CD4-positive, alpha-beta T cell treated with Interleukin-2 at 100 ng/mL for 4 hours (primary cell): ENCODE data around the gene GALNT4.
A peak's percentile ranks its signal among the peaks of the same experiment; 100 is the strongest.

Experiments used
- DNase-seq: peaks from one replicate; pipeline ENCODE4 v3.0.0-alpha.2; 2020; ENCODE audit warnings: low spot score

GALNT4 gene

GRCh38 chr12:89529738-89530137 lies 5.1 kb upstream of the GALNT4 start:
- peak; percentile 69 for DNase-seq

DNA sequence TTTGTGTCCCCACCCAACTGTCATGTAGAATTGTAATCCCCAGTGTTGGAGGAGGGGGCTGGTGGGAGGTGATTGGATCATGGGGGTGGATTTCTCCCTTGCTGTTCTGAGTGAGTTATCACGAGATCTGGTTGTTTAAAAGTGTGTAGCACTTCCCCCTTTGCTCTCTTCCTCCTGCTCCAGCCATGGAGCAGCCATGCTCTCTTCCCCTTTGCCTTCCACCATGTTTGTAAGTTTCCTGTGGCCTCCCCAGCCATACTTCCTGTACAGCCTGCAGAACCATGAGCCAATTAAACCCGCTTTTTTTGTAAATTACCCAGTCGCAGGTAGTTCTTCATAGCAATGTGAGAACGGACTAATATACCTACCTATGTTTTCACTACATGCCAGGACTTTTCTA lies 3.8 kb upstream of the GALNT4 start:
- DNase-seq: no peak

GRCh38 chr12:89525824-89526770 lies 1.5 kb upstream of the GALNT4 start, which contains the start of gene POC1B:
Gene POC1B, minus strand, starts transcription at chr12:89526047. Its CDS starts 152 bp downstream, at chr12:89525895.
- DNase-seq: peak; percentile 72

- peak; percentile 47 for DNase-seq
Measured at GRCh38 chr12:89525305-89525823, 768 bp upstream of the GALNT4 start.

DNA sequence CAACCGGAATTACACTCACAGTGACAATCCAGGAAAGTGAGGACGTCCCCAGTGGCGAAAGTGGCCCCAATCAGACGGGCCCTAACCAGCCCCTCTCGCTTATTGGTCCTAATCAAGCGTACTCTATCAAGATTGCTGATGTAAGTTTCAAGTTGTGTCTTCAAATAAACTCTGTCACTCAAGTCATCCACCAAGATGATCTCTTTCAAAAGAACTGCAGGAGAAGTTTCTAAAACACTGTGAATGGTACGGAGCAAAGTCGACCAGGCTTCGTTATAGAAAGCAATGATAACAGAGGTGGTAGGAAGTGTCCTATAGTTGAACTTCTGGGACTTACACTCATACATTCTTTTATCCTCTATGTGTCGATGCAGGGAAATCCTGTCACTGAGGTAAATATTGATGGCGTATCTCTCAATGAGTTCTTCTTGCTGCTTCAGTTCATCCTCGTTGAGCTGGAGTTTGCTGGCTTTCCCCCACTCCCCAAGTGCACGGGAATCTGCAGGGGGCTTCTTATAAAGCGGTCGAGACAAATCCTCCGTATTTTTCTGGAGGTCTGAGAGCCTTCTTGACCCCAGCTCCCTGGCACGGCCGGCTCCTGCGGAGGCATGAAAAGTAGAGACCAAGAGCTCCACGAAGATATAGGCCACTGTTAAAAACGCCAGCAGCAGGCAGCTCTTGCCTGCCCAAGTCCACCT lies 604 bp downstream of the GALNT4 start:
- DNase-seq: no peak

DNA sequence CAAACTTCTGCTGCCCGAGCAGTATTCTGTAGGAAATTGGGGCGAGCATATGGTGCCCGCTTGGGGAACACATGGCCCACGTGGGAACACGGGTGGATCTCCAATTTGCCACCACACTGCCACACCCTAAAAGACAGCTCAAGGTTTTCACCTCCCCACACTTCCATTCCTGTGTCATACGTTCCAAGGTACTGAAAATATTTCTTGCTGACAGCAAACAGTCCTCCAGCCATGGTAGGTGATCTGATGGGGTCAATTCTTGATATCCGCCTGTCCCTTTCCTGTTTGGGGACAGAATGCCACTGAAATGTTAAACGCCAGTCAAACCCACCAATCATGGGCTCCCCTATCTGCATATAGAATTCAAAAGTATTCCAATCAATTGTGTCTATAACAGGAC lies 1.2 kb downstream of the GALNT4 start:
- DNase-seq: no peak

DNA sequence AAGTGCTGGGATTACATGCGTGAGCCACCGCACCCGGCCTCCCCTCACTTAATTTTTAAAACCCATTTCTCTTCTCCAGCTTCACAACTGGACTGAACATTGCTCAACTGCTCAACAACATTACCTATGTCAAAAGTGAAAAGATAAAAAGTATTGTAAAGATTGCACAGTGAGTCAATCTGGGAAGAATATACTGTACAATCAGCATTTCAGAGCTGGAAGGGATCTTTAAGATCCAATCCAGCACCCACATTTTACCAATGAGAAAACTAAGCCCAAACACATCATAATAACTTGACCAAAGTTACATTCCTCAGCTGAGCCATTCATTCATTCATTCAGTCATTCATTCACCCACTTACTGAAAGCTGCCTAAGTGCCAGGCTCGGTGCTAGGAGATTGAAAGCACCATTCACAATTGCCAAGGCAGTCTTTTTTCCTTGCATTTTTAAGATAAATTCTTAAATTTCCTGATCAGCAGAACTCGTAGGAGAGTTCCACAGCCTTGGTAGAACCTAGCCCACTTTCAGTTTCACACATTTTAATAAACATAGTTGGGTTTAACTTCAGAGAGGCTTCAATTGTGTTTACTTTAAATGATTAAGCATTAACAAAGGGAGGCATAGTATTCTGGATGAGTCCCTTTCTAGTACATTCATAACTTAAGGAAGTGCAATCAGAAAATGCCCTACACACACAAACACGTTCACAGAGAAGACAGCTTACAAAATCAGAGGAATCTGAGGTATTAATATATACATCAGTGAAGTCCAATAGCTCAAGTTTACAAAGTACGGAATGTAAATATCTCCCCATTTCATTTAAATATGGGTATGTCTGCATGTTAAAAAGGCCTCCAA lies 3.0 kb downstream of the GALNT4 start:
- no peak for DNase-seq

DNA sequence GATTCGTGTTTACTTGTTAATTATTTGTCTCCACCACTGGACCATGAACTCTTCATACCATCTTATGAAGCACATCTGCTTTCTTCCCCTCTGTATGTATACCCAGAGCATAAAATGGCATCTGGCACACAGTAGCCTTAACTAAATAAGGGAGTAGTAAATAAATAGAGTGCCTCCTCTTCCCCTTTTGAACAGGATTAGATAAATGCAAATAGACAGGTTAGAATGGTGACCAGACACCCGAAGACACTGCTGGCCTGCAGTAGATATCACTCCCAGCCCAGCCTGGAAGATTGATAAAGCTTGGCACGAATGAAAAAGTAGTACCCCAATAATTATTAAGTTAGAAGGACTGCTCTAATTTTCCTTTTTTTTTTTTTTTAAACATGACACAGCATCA lies 6.9 kb downstream of the GALNT4 start:
- DNase-seq: no peak

DNA sequence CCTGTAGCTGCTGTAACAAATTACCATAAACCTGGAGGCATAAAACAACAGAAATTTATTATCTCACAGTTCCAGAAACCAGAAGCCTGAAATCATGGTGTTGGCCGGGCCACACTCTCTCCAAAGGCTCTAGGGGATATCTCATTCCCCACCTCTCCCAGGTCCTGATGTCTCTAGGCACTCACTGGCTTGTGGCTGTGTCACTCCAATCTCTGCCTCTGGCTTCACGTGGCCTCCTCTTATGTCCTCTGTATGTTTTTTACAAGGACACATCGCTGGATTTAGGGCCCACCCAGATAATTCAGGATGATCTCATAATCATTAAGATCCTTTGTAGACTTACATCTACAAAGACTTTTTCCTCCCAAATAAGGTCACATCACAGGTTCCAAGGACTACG lies 8.0 kb downstream of the GALNT4 start:
- DNase-seq: no peak

DNA sequence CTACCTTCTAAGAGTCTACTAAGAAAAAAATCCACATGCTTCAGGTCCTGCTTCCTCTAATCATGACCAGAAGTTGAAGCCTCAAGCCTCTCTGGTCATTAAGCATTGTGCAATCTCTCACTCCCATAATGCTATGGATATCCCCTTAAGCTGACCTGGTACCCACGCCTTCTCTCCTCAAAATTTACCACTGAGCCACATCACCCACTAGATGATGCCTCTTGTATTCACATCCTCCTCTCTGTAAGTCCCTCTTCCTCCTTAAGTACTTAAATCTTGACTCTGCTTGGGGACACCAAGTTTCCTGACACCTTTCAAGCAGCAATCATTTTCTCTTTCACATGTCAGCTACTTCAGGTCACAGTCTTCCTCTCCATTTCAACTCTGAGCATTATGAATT lies 9.8 kb downstream of the GALNT4 start:
- no peak for DNase-seq

DNA sequence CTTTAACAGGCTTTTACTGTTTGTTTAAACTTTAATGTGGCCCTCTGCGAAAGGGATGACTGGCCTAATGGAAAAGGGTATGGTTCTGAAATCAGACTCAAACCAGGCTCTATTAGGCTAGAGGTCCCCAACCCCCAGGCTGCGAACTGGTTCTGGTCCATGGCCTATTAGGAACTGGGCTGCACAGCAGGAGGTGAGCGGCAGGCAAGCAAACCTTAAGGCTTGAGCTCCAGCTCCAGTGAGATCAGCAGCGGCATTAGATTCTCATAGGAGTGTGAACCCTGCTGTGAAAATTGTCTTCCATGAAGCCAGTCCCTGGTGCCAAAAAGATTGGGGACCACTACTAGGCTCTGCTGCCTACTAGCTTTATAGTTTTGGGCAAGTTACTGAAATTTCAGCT lies 11.1 kb downstream of the GALNT4 start:
- no peak for DNase-seq

GRCh38 chr12:89507015-89507824 lies 17.4 kb downstream of the GALNT4 start:
- no peak for DNase-seq

DNA sequence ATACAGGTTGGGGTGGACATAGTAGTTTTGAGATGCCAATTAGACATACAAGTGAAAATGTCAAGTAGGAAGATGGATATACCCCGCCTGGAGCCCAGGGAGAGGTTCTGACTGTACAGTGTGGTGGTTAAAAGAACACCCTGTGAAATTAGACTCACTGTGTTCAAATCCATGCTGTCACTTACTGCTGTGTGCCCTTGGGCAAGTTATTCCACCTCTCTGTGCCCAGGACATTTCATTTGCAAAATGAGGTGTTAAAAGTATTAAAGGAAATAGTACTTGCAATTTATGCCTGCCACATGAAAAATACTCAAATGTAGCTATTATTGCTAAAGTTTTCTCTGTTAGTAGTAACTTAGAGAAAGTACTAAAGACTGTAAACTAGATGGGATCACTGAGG lies 18.5 kb downstream of the GALNT4 start:
- no peak for DNase-seq

DNA sequence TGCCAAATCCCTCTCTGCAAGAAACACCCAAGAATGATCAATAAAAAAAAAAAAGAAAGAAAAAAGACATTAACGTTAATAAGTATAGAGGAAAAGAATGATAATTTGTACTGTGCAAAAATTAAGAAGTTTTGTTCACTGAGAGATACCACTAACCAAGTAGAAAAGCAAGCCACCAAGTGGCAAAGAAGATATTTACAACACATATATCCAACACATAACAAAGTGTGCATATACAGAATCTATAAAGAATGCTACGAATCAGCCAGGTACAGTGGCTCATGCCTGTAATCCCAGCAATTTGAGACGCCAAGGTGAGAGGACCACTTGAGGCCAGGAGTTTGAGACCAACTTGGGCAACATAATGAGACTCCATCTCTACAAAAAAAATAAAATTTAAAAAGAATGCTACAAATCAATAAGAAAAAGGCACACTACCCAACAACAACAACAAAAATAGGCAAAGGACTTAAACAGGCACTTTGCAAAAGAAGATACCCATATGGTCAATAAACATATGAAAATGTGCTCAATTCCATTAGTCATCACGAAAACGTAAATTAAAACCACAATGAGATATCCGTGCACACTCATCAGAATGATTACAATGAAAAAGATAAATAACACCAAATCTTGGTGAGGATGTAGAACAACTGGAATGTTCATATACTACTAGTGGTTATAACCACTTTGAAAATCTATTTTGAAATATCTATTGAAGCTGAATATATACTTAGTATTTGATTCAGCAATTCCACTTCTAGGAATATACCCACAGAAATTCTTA lies 19.8 kb downstream of the GALNT4 start:
- DNase-seq: no peak

- no peak for DNase-seq
Measured at GRCh38 chr12:89501793-89502192, 22.8 kb downstream of the GALNT4 start.

GRCh38 chr12:89499857-89500256 lies 24.7 kb downstream of the GALNT4 start:
- DNase-seq: no peak

DNA sequence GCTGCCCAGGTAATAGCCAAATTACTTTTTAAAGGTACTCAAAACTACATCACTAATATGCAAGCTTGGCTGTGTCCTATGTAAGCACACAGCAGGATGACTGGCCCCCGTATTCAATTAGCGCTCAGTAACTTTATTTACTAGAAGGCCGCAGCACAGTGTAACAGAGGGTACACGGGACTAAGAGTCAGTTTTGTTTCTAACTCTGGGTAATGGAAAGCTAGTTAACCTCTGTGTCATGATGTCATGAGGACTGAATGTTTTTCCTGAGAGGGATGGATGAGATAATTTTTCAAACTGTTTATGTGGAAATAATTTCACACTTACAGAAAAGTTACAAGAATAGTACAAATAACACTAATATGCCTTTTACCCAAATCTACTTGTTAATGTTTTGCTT lies 27.1 kb downstream of the GALNT4 start:
- no peak for DNase-seq

GRCh38 chr12:89497005-89497404 lies 27.6 kb downstream of the GALNT4 start:
- DNase-seq: no peak

- peak; percentile 46 for DNase-seq
Measured at GRCh38 chr12:89494411-89495231, 30.0 kb downstream of the GALNT4 start.
